Raji (cell line): ENCODE results near the gene CD4.

ENCODE experiments used
- POLR2A ChIP-seq: IDR thresholded peaks from 2 replicates; pipeline ENCODE4 v1.6.1; 2011; ENCODE audit warnings: low read depth, low read length, control low read depth; ENCODE audit not compliant: insufficient read depth

Gene CD4

DNA sequence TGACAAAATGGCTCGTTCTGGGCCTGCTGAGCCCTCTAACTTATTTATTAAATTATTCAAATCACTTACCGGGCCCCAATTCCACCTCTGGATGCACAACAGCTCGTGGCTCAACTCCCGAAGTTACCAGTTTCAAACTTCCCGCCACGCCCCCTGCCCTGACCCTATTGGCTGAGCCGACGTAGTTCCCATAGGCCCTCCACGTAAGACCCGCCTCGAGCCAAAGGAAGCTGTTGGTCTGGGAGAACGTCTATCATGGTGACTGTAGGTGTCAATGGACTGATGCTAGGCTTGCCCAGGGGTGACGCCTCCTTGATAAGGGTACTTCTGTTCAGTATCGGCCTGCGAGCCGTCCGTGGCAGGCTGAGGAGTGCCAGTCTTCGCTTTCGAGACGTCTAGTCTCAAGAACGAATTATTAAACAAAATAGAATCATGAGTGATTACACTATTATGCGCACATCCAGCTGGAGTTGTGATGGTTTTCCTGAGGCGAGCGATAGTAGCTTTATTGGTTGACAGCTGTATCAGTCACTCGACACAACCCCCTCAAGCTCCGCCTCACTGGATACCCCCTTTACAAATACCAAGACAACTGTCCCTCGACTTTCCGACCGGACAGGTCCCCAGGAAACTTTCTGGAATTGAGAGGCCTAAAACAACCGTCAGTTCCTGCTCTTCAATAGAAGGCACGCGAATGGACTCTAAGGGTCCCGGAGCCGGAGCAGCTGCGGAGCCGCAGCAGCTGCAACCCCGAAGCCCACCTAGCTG lies 62.0 kb downstream of the CD4 start, which contains the start of gene CDCA3:
Gene CDCA3, minus strand, starts transcription at position 134 of the 768 bp plus-strand sequence. CDS start 334 bp downstream, outside the sequence.
- peak; percentile 99 for TF ChIP-seq POLR2A

DNA sequence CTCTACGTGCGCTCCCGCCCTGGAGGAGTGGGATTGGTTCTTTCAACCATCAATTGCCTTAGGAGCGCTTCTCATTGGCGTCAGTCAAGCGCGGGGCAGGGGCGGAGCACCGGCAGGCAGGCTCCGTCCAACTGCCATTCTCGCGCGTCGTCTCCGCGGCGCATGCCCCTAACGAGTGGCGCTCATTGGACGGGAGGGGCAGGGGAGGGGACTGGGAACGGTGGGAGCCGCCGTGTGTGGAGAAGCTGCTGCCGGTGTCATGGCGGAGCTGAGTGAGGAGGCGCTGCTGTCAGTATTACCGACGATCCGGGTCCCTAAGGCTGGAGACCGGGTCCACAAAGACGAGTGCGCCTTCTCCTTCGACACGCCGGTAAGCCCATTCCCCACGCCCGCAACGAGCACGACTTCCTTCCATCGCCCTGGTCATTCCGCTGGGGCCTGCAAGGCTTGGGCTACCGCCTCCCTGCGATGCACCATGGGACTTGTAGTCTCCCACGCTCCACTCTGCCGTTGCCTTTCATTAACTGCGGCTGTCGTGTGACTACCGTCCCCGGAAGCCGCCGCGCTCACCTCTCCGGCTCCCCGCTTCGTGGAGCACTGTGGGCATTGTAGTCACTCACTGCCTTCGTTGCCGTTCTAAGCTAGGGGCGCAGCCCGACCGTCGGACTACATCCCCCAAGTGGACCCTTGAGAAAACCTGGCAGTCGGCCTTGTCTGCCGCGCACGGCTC lies 62.8 kb downstream of the CD4 start, which contains the start of gene USP5:
Gene USP5, plus strand, starts transcription at position 230 of the 730 bp plus-strand sequence. Its CDS starts 30 bp downstream, at position 260.
- TF ChIP-seq POLR2A, result peak; percentile 88

DNA sequence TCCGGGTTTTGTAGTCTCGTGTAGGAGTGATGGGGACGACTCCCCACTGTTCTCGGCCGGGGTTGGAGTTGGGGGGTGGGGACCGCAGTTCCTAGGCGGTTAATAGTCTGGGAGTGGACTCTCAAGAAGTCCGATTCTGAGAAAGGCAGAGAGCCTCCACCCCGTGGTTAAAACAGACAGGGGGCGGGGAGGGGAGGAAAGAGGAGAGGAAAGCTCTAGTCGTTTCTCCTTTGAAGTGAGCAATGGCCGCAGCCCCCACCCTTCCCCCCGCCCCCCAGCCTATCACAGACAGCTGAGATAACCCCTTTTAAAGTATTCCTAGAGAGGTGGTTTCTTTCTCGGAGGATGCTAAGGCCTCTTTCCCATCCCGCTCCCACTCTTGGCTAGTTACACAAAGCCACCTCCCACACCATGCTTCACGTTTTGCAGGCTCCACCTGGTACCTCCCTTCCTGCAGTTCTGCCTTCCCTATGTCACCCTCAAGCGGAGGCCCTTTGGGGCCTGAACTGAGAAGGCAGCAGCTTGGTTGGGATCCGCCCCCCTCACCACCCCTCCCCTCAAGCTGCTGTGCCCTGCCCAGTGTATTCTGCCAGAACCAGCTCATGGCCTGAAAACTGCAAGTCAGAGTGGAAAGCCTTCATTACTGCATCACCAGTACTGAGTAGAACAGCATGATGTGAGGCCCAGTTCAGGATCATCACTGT lies 63.5 kb downstream of the CD4 start:
- TF ChIP-seq POLR2A, result peak; percentile 60

DNA sequence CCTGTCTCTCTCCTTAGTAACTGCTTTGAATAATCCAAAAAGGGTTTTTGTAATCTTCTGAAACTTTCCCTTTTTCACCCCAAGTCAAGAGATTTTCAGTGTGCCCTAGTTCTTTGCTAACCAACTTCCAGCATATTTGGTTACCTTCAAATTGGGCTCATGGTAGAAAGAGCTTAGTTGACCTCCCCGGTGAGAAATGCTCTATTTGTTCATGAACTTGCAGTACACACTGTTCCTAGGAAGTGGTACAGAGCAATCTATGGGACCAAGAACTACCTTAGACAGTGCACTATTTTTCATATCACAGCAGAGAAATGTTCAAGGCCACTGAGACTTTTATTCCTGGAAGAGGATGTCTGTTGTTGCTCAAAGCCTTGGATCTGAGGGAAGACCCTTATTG lies 64.3 kb downstream of the CD4 start:
- no peak for TF ChIP-seq POLR2A

DNA sequence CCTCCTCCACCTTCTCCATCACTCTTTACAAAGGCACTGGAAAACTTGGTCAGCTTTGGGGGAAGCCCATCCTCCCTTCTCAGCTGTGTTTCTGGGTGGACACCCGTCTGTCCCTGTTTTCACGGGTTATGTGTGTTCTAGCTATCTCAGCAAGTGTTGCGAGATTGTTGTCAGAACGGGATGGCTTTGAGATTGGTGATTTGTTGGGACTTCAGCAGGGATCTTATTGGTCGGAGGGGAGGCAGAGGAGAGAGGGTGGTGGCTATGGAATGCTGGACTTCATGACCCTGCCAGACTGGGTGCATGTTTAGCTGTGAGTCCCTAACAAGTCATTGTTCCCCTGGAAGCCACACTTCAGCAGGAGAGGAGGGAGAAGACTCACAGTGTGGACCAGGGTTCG lies 64.7 kb downstream of the CD4 start:
- TF ChIP-seq POLR2A, result no peak

DNA sequence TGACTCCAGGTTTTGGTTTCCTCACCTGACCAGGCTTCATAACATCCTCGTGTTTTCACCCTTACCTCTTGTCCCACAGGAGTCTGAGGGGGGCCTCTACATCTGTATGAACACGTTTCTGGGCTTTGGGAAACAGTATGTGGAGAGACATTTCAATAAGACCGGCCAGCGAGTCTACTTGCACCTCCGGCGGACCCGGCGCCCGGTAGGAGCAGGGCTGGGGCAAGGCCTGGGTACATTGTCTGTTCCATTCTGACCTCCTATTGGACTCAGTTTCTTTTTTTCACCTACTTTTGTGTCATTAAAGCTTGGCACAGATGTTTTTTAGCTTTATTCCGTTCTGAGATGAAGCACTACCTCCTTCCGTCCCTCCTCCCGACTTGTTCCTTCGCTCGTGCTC lies 66.0 kb downstream of the CD4 start:
- TF ChIP-seq POLR2A, result no peak

DNA sequence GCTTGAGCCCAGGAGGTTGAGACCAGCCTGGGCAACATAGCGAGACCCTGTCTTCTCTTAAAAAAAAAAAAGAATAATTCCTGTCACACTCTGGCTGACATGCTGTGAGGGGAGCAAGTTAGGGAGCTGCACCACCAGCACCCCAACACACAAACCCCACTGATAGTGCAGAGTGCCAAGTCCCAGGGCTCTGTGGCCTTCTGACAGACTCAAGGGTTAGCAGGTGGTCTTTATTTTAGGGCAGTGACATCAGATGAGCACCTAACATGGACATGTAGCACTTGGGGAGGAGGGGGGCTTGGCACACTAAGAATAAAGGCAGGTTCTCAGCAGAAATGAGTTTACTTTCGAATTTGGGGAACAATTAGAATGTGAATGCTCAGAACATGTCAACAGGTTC lies 69.5 kb downstream of the CD4 start:
- no peak for TF ChIP-seq POLR2A

DNA sequence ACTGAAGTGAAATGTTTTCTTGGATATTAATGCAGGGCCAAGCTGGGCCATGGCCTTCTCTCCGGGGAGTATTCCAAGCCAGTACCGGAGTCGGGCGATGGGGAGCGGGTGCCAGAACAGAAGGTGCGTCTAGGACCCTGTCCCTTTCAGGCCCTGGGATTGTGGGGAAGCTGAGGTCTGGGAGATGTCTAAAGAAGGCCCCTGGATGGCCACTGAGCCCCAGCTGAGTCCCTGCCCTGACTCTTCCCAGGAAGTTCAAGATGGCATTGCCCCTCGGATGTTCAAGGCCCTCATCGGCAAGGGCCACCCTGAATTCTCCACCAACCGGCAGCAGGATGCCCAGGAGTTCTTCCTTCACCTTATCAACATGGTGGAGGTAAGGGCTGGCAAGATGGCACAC lies 70.8 kb downstream of the CD4 start:
- no peak for TF ChIP-seq POLR2A

DNA sequence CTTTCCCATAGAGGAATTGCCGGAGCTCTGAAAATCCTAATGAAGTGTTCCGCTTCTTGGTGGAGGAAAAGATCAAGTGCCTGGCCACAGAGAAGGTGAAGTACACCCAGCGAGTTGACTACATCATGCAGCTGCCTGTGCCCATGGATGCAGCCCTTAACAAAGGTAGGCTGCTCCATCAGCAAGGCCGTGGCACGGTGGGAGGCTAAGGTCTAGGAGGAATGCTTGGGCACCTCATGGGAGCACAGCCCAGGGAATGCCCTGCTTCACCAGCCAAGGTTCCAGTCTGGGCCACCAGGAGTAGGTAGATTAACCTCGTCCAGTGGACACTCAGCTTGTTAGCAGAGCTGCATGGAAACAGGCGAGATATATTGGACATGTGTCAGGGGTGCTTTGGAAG lies 71.6 kb downstream of the CD4 start:
- no peak for TF ChIP-seq POLR2A

DNA sequence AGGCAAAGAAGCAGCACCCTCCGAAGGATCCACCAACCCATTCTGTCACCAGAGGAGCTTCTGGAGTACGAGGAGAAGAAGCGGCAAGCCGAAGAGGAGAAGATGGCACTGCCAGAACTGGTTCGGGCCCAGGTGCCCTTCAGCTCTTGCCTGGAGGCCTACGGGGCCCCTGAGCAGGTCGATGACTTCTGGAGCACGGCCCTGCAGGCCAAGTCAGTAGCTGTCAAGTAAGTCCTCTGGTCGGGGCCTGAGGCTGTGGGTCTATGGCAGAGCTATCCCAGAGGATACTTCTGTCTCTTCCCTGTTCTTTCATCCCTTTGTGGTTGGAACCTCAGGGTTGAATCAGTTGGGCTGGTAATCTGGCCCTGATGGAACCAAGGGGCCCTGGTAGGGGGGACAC lies 72.1 kb downstream of the CD4 start:
- no peak for TF ChIP-seq POLR2A

DNA sequence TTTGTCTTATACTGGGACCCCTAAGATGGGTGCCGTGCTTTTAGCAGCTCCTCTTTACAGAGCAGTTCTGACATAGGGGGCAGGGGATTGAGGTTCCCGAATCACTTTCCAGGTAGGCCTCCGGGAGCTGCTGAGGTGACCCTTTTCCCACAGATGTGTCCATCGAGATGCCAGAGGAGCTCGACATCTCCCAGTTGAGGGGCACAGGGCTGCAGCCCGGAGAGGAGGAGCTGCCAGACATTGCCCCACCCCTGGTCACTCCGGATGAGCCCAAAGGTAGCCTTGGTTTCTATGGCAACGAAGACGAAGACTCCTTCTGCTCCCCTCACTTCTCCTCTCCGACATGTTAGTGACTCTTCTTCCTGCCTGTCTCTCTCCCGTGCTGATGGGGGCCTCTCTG lies 73.7 kb downstream of the CD4 start:
- TF ChIP-seq POLR2A, result no peak

DNA sequence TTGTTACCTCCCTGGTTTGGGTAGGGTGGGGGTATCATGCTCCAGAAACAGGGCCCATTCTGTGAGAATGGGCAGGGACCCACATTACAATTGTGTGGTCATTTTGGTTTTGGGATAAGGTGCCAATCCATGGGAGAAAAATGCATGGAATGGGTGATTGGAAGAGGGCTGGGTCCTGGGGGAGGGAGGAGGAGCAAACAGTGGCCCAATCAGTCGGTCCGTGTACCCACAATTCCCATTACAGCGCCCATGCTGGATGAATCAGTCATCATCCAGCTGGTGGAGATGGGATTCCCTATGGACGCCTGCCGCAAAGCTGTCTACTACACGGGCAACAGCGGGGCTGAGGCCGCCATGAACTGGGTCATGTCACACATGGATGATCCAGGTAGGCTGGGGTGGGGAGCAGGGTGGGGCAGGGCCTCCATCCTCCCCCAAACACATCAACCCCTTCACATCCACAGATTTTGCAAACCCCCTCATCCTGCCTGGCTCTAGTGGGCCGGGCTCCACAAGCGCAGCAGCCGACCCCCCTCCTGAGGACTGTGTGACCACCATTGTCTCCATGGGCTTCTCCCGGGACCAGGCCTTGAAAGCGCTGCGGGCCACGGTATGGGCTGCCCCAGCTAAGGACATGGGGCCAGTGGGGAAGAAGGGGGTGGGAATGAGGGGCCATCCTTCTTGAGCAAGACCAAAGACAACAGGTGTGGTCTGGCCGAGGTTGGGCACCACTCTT lies 74.4 kb downstream of the CD4 start:
- TF ChIP-seq POLR2A, result no peak

DNA sequence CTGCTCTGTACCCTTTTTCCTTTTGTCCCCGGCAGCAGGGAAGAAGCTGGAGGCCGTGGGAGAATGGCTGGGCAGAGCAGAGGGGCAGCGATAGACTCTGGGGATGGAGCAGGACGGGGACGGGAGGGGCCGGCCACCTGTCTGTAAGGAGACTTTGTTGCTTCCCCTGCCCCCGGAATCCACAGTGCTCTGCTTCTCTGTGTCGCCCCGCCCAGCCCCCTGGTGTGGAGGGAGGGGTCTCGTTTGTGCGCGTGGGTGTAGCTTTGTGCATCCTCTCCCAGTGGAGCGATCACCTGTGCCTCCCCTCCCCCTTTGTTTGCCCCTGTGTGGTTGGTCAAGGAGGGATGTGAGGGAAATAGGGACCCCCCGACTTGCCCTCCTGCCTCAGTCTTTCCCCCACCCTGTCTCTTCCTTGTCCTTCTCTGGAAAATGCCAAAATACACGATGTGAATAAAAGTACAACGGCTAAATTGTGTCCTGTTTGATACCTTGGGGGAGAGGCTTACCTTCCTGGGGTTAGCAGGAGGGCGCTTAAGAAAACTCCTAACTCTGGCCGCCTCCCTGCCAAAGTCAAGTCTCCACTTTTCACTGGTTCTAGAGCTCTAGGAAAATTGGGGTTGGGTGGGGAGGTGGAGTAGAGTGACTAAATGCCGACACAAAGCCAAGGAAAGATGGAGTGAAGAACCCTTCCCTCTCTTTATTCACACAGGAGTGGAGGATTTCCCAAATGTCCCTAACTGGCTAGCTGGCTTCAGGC lies 77.0 kb downstream of the CD4 start:
- TF ChIP-seq POLR2A, result no peak

DNA sequence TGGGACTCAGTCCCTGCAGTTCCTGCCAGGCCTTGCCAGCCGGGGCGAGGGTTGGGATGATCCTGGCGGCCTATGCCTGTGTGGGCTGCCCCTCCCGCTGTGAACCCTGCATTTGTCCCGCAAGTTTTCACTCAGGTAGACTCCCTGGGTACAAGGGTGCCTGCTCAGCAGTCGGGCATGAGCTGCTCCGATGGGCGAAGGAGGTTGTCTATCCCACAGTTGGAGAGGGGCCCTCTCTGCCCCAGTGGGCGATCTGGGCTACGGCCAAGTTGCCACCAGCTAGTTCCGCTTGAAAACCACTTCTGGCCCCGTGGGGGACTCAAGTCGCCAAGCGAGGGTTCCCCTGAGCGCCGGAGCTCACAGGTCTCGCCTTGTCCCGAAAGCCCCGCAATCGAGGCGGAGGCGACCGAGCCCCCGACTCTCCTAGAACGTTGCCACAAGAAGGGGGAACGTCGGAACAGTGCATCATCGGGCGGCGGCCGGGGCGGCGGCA lies 77.6 kb downstream of the CD4 start:
- TF ChIP-seq POLR2A, result no peak
